Stimulated activated CD4-positive, alpha-beta T cell treated with anti-CD3 and anti-CD28 coated beads, TNF-alpha, amount 100 ng/mL, for 1 hour (primary cell): ENCODE measurements around the gene ARAP1.

Experiments
- DNase-seq, 3 donors: peaks; one replicate each; pipeline ENCODE4 v3.0.0-alpha.2; 2020; ENCODE audit warnings: low read depth in 3 of 3, low spot score in 1 of 3

ARAP1 gene

GRCh38 chr11:72764503-72764902 lies 12.3 kb upstream of the ARAP1 start:
- DNase-seq, result no peak

GRCh38 chr11:72763823-72764222 lies 11.6 kb upstream of the ARAP1 start:
- no peak for DNase-seq

- no peak for DNase-seq
Measured at GRCh38 chr11:72762641-72763304, 10.6 kb upstream of the ARAP1 start.

GRCh38 chr11:72760539-72761405 lies 8.6 kb upstream of the ARAP1 start:
- no peak for DNase-seq

GRCh38 chr11:72759468-72759985 lies 7.3 kb upstream of the ARAP1 start:
- no peak for DNase-seq

GRCh38 chr11:72758690-72759389 lies 6.6 kb upstream of the ARAP1 start:
- DNase-seq, result no peak

GRCh38 chr11:72758304-72758689 lies 6.1 kb upstream of the ARAP1 start:
- DNase-seq, result no peak

- DNase-seq, result no peak
Measured at GRCh38 chr11:72755713-72756285, 3.6 kb upstream of the ARAP1 start.

- no peak for DNase-seq
Measured at GRCh38 chr11:72754544-72755155, 2.4 kb upstream of the ARAP1 start.

- DNase-seq, result no peak
Measured at GRCh38 chr11:72754149-72754543, 1.9 kb upstream of the ARAP1 start.

GRCh38 chr11:72753341-72754148 lies 1.3 kb upstream of the ARAP1 start:
- no peak for DNase-seq

- no peak for DNase-seq
Measured at GRCh38 chr11:72751116-72752087, 806 bp downstream of the ARAP1 start.

GRCh38 chr11:72750556-72751115 lies 1.6 kb downstream of the ARAP1 start:
- DNase-seq, result no peak

GRCh38 chr11:72750086-72750485 lies 2.1 kb downstream of the ARAP1 start:
- DNase-seq, result no peak

- DNase-seq, result no peak
Measured at GRCh38 chr11:72747289-72747855, 4.8 kb downstream of the ARAP1 start.

- DNase-seq, result no peak
Measured at GRCh38 chr11:72746821-72747220, 5.4 kb downstream of the ARAP1 start.

GRCh38 chr11:72745925-72746550 lies 6.2 kb downstream of the ARAP1 start:
- DNase-seq, result no peak

GRCh38 chr11:72745511-72745910 lies 6.7 kb downstream of the ARAP1 start:
- no peak for DNase-seq
